WTC11 (cell line): ENCODE measurements around the gene LASP1.

Experiments used
- ATF2 ChIP-seq: sonication (generic); formaldehyde crosslinking; IDR thresholded peaks from 2 replicates; pipeline ENCODE4 v1.8.1; 2022; ENCODE audit warnings: low read depth, missing genetic modification reagents, borderline replicate concordance
- ATF3 ChIP-seq: sonication (generic); formaldehyde crosslinking; conservative IDR thresholded peaks from 2 replicates; pipeline ENCODE4 v1.8.1; 2022; ENCODE audit warnings: mild to moderate bottlenecking, missing genetic modification reagents
- CBFB ChIP-seq: sonication (generic); formaldehyde crosslinking; IDR thresholded peaks from 2 replicates; pipeline ENCODE4 v1.8.1; 2022; ENCODE audit warnings: mild to moderate bottlenecking, low read depth, missing genetic modification reagents
- CTCF ChIP-seq: fragments of 200-600 bp; IDR thresholded peaks from 2 replicates; pipeline ENCODE4 v1.8.0; 2022; ENCODE audit warnings: antibody characterized with exemption
- FOXP4 ChIP-seq: sonication (generic); formaldehyde crosslinking; IDR thresholded peaks from 2 replicates; pipeline ENCODE4 v1.8.0; 2022; ENCODE audit warnings: mild to moderate bottlenecking, missing genetic modification reagents
- GABPB1 ChIP-seq: sonication (generic); formaldehyde crosslinking; IDR thresholded peaks from 2 replicates; pipeline ENCODE4 v1.8.1; 2023; ENCODE audit warnings: mild to moderate bottlenecking, missing genetic modification reagents
- JUN ChIP-seq: sonication (generic); formaldehyde crosslinking; IDR thresholded peaks from 2 replicates; pipeline ENCODE4 v1.8.0; 2023; ENCODE audit warnings: mild to moderate bottlenecking, missing genetic modification reagents
- NFYB ChIP-seq: sonication (generic); formaldehyde crosslinking; conservative IDR thresholded peaks from 2 replicates; pipeline ENCODE4 v1.8.0; 2022; ENCODE audit warnings: low read depth, missing genetic modification reagents
- SMAD3 ChIP-seq: sonication (generic); formaldehyde crosslinking; IDR thresholded peaks from 2 replicates; pipeline ENCODE4 v1.8.0; 2022; ENCODE audit warnings: missing genetic modification reagents, mild to moderate bottlenecking, borderline replicate concordance
- SMAD4 ChIP-seq: sonication (generic); formaldehyde crosslinking; IDR thresholded peaks from 2 replicates; pipeline ENCODE4 v1.8.0; 2022; ENCODE audit warnings: mild to moderate bottlenecking, missing genetic modification reagents
- TCF7 ChIP-seq: sonication (generic); formaldehyde crosslinking; IDR thresholded peaks from 2 replicates; pipeline ENCODE4 v1.8.0; 2022; ENCODE audit warnings: mild to moderate bottlenecking, low read depth, missing genetic modification reagents, moderate library complexity
- USF2 ChIP-seq: sonication (generic); formaldehyde crosslinking; IDR thresholded peaks from 2 replicates; pipeline ENCODE4 v1.8.1; 2023; ENCODE audit warnings: mild to moderate bottlenecking, missing genetic modification reagents, moderate library complexity
- ZNF138 ChIP-seq: sonication (generic); formaldehyde crosslinking; conservative IDR thresholded peaks from 2 replicates; pipeline ENCODE4 v1.8.1; 2022; ENCODE audit warnings: mild to moderate bottlenecking, moderate library complexity, missing genetic modification reagents
- ZNF512 ChIP-seq: sonication (generic); formaldehyde crosslinking; IDR thresholded peaks from 2 replicates; pipeline ENCODE4 v1.8.1; 2022; ENCODE audit warnings: missing genetic modification reagents, borderline replicate concordance

- TF ChIP-seq CTCF = no peak
- no peak for TF ChIP-seq GABPB1
- no peak for TF ChIP-seq ZNF512 (CRISPR knock-in tag)
- TF ChIP-seq SMAD3 (CRISPR knock-in tag) = no peak
- no peak for TF ChIP-seq USF2
- no peak for TF ChIP-seq ZNF138 (CRISPR knock-in tag)
- no peak for TF ChIP-seq ATF3 (CRISPR knock-in tag)
- TF ChIP-seq JUN (CRISPR knock-in tag) = no peak
- no peak for TF ChIP-seq TCF7 (CRISPR knock-in tag)
- TF ChIP-seq CBFB (CRISPR knock-in tag) = no peak
- TF ChIP-seq ATF2 (CRISPR knock-in tag) = no peak
- TF ChIP-seq SMAD4 = no peak
- TF ChIP-seq FOXP4 = no peak
- TF ChIP-seq NFYB (CRISPR knock-in tag) = no peak
These were observed 91.6 kb downstream of the LASP1 start for GRCh38 chr17:38961413-38961812.
